ENCODE measurements around the gene SLC8A1.

The SLC8A1 gene

GRCh38 chr2:40265602-40266001 lies 186.3 kb downstream of the SLC8A1 start:
- no peak for DNase-seq

GRCh38 chr2:40261042-40261441 lies 190.8 kb downstream of the SLC8A1 start:
- DNase-seq: no peak

- DNase-seq: no peak
These were observed 191.5 kb downstream of the SLC8A1 start for GRCh38 chr2:40260437-40260836.

GRCh38 chr2:40259900-40260299 lies 192.0 kb downstream of the SLC8A1 start:
- DNase-seq: no peak

GRCh38 chr2:40258135-40258457 lies 193.8 kb downstream of the SLC8A1 start:
- no peak for DNase-seq

GRCh38 chr2:40257340-40258134 lies 194.4 kb downstream of the SLC8A1 start:
- DNase-seq: no peak

- DNase-seq: no peak
These were observed 195.2 kb downstream of the SLC8A1 start for GRCh38 chr2:40256649-40257048.

- no peak for DNase-seq
These were observed 195.9 kb downstream of the SLC8A1 start for GRCh38 chr2:40256008-40256407.

GRCh38 chr2:40255103-40255502 lies 196.8 kb downstream of the SLC8A1 start:
- no peak for DNase-seq

- no peak for DNase-seq
These were observed 197.3 kb downstream of the SLC8A1 start for GRCh38 chr2:40254611-40255010.

- DNase-seq: no peak
These were observed 200.8 kb downstream of the SLC8A1 start for GRCh38 chr2:40251137-40251536.

GRCh38 chr2:40249577-40249976 lies 202.3 kb downstream of the SLC8A1 start:
- no peak for DNase-seq

- DNase-seq: no peak
These were observed 203.6 kb downstream of the SLC8A1 start for GRCh38 chr2:40248294-40248693.

GRCh38 chr2:40244675-40245074 lies 207.2 kb downstream of the SLC8A1 start:
- DNase-seq: no peak

- DNase-seq: no peak
These were observed 207.6 kb downstream of the SLC8A1 start for GRCh38 chr2:40244251-40244650.

GRCh38 chr2:40243581-40244187 lies 208.2 kb downstream of the SLC8A1 start:
- no peak for DNase-seq

- DNase-seq: no peak
These were observed 209.6 kb downstream of the SLC8A1 start for GRCh38 chr2:40242315-40242714.

- DNase-seq: no peak
These were observed 211.8 kb downstream of the SLC8A1 start for GRCh38 chr2:40240070-40240469.

GRCh38 chr2:40230707-40231432 lies 221.0 kb downstream of the SLC8A1 start:
- DNase-seq: no peak

GRCh38 chr2:40230186-40230585 lies 221.7 kb downstream of the SLC8A1 start:
- no peak for DNase-seq

- no peak for DNase-seq
These were observed 223.6 kb downstream of the SLC8A1 start for GRCh38 chr2:40228310-40228709.

GRCh38 chr2:40227210-40227609 lies 224.7 kb downstream of the SLC8A1 start:
- DNase-seq: no peak

GRCh38 chr2:40226637-40227036 lies 225.3 kb downstream of the SLC8A1 start:
- DNase-seq: no peak

GRCh38 chr2:40225670-40226210 lies 226.2 kb downstream of the SLC8A1 start:
- no peak for DNase-seq
